ENCODE measurements around the gene RAB1B. TPM values are rescaled to one million over a fixed set of nuclear protein-coding genes. Genes with fewer than 3 reads are reported as not detected.
A peak's percentile ranks its signal among the peaks of the same experiment; 100 is the strongest.

RAB1B gene
- total and polyA plus RNA-seq, 12 donors: 117 to 153 (median 132) TPM

DNA sequence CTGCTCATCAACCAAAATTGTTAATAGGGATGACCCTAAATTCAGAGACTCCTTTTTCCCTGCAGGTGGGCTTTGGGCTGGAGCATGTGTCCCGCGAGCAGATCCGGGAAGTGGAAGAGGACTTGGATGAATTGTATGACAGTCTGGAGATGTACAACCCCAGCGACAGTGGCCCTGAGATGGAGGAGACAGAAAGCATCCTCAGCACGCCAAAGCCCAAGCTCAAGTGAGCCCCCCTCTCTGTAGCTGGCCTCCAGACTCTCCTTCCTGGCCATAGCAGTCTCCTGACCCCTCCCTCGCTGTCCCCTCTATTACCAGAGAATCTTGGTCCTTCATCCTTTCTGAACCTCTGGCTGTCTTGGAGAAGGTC is 47.9 kb upstream of the RAB1B start:
- 94 to 99% methylated on average over 6 of the region's 6 CpGs for WGBS, 2 donors
- H3K9me3 ChIP-seq: no peaks in the 10 kb centered on the region

DNA sequence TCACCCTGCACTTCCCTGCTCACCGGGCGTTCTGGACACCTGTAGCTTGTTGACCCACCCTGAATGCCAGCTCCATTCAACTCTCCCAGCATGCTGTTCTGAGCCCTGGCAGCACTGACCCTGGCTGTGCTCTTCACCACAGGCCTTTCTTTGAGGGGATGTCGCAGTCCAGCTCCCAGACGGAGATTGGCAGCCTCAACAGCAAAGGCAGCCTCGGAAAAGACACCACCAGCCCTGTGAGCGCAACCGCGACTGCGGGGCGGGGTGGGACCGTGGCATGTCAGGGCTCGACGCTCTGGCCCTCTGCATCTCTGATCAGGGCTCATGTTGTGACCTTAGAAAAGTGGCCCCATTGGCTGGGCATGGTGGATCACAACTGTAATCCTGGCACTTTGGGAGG is 47.4 kb upstream of the RAB1B start:
- no peaks in the 10 kb centered on the region for H3K9me3 ChIP-seq
- intact Hi-C loops (cut with DNase I): loop anchor here in 4 of 10 donors (5.0 to 10.0 kb wide), 3 partner anchors 61 to 106 kb away; partner anchors contain the start of gene YIF1A (in 2 of the 4)
- TF ChIP-seq CTCF (IDR thresholded peaks at IDR 0.05): no peak
- peaks cover 0 to 10% (median 0%) of the 10 kb centered on the region in 9 donors for H3K4me1 ChIP-seq
- no peak for ATAC-seq
- no peak overlapping the region for H3K27ac ChIP-seq
- no peaks in the 10 kb centered on the region for H3K27me3 ChIP-seq
- peaks cover 0 to 87% (median 35%) of the 10 kb centered on the region in 9 donors for H3K36me3 ChIP-seq
- no peak for DNase-seq
- H3K4me3 ChIP-seq: no peak overlapping the region
- 89 to 92% methylated on average over 13 of the region's 13 CpGs for WGBS, 2 donors

More for the DNA sequence above, 47.9 kb upstream of the RAB1B start:
- no peak for ATAC-seq
- DNase-seq: no peak
- H3K27me3 ChIP-seq: no peaks in the 10 kb centered on the region
- no peak for TF ChIP-seq CTCF (IDR thresholded peaks at IDR 0.05)
- no peak overlapping the region for H3K27ac ChIP-seq
- H3K36me3 ChIP-seq: peaks cover 0 to 90% (median 37%) of the 10 kb centered on the region in 9 donors
- H3K4me3 ChIP-seq: no peak overlapping the region
- intact Hi-C loops (cut with DNase I): loop anchor here in 4 of 10 donors (5.0 to 10.0 kb wide), 3 partner anchors 62 to 107 kb away; partner anchors contain the start of gene YIF1A (in 2 of the 4)
- peaks cover 0 to 10% (median 0%) of the 10 kb centered on the region in 9 donors for H3K4me1 ChIP-seq

DNA sequence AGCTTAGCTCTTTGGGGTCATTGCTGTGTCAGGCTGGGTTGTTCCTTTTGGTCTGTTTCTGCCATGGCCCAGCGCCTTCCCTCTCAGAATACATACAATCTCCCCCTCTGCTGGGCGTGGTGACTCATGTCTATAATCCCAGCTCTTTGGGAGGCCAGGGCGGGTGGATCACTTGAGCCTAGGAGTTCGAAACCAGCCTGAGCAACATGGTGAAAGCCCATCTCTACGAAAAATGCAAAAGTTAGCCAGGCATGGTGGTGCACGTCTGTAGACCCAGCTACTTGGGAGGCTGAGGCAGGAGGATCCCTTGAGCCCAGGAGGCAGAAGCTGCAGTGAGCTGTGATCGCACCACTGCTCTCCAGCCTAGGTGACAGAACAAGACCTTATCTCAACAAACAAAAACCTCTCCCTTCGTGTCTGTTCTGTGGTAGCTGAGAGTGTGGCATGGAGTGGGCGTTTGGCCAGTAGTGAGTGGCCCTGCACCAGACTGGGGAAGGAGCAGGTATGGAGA is 46.7 kb upstream of the RAB1B start:
- intact Hi-C loops (cut with DNase I): loop anchor here in 8 of 10 donors (1.0 to 10.0 kb wide), 9 partner anchors 37 to 106 kb away; partner anchors contain the start of gene YIF1A (in 2 of the 8)
- ATAC-seq: peak in 2 of 8 donors; percentile 13 to 27
- TF ChIP-seq CTCF (IDR thresholded peaks at IDR 0.05): no peak
- 84 to 85% methylated on average over 9 of the region's 9 CpGs for WGBS, 2 donors
- H3K27ac ChIP-seq: peak overlapping the region in 1 of 10 donors; percentile 40
- no peaks in the 10 kb centered on the region for H3K9me3 ChIP-seq
- DNase-seq: no peak
- peaks cover 0 to 10% (median 0%) of the 10 kb centered on the region in 9 donors for H3K4me1 ChIP-seq
- no peak overlapping the region for H3K4me3 ChIP-seq
- no peaks in the 10 kb centered on the region for H3K27me3 ChIP-seq
- H3K36me3 ChIP-seq: peaks cover 0 to 87% (median 27%) of the 10 kb centered on the region in 9 donors

GRCh38 chr11:66222358-66223149 is 45.9 kb upstream of the RAB1B start:
- Histone ChIP-seq H3K4me1 (peaks cover 0 to 10% (median 0%) of the 10 kb centered on the region in 9 donors), H3K9me3 (no peaks in the 10 kb centered on the region), H3K36me3 (peaks cover 0 to 86% (median 21%) of the 10 kb centered on the region in 9 donors), H3K4me3 (no peak overlapping the region), H3K27ac (peak overlapping the region in 1 of 10 donors; percentile 40), H3K27me3 (no peaks in the 10 kb centered on the region)
- peak; percentile 81 to 88 for DNase-seq
- intact Hi-C loops (cut with DNase I): loop anchor here in 8 of 10 donors (1.0 to 10.0 kb wide), 9 partner anchors 36 to 105 kb away; partner anchors contain the start of gene YIF1A (in 2 of the 8)
- peak; percentile 82 to 92 (median 88) for ATAC-seq
- TF ChIP-seq CTCF (IDR thresholded peaks at IDR 0.05): peak; percentile 98 to 100 (median 99)
- 25% methylated on average over 21 of the region's 21 CpGs for WGBS, 2 donors

All from heart right ventricle (tissue), 16 donors.